Measurements from ENCODE around the gene SYNRG.

The SYNRG gene

GRCh38 chr17:37470181-37470580, 139.0 kb downstream of the SYNRG start:
- no peak for DNase-seq

GRCh38 chr17:37466471-37466870, 142.7 kb downstream of the SYNRG start:
- no peak for DNase-seq

- DNase-seq, result no peak
Measured at GRCh38 chr17:37465069-37465616, 144.1 kb downstream of the SYNRG start.

All from CD4-positive, alpha-beta T cell treated with Interleukin-4 for 1 hour (primary cell).